ENCODE results near the gene NPR2.

The NPR2 gene

DNA sequence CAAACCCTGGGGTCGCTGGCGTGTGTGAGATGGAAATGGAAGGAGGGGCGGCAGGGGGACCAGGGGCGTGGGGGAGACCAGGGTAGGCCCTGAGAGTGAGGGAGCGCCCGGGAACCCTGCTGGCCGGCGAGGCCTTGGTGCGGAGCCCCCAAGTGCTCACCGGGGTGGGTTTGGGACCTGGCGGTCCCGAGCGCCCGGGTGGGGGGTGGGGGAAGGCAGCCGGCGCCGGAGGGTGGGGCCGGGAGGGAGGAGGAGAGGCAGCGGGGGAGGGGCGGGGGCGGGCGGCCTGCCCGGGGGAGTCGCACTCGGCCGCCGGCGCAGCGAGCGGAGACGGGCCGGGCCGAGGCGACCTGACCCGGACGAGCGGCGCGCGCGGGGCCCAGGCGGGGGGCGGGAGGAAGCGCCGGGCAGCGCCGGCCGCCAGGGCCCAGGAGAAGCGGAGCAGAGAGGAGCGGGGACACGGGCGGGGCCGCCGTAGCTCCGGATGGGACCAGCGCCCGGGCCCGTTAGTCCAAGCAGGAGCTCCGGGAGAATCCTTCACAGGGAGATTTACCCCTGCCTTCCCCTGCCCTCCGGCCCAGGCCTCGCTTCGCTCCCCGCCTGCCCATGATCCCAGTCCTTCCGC is at the start of gene NPR2:
Gene NPR2, plus strand, starts transcription at position 295 of the 625 bp plus-strand sequence. CDS start 818 bp downstream, outside the sequence.
- CTCF ChIA-PET: interaction anchor here (0.6 to 8.2 kb wide), 8 partner anchors 15 to 537 kb away, joined by 3 to 201 read pairs (median 4); partner anchors contain the start of genes FAM221B, HINT2, SPAG8 and TMEM8B
- no peak for DNase-seq (ENCODE audit: low read depth, low spot score)
- peak within 1 kb of the TSS; percentile 64 for H3K4me3 ChIP-seq (ENCODE audit: low read depth, low read length)
- POLR2A ChIA-PET: no interaction called here
- TF ChIP-seq CTCF (IDR thresholded peaks at IDR 0.05; ENCODE audit: insufficient read depth, low read length, missing control alignments): no peak

- TF ChIP-seq CTCF (IDR thresholded peaks at IDR 0.05; ENCODE audit: insufficient read depth, low read length, missing control alignments): no peak
- POLR2A ChIA-PET: interaction anchor here (1.1 kb wide), 1 partner anchor 9 kb away, joined by 5 read pairs; the partner anchor contains the start of gene CREB3
- no peak for DNase-seq (ENCODE audit: low read depth, low spot score)
- CTCF ChIA-PET: interaction anchor here (1.3 to 1.7 kb wide), 4 partner anchors 10 to 141 kb away, joined by 3 to 5 read pairs (median 4); no protein-coding TSS in a partner anchor
- H3K4me3 ChIP-seq (ENCODE audit: low read depth, low read length): no peak overlapping the region
Observed at GRCh38 chr9:35741740-35742139, 49.7 kb upstream of the NPR2 start.

- ChIA-PET CTCF (interaction anchor here (1.7 to 8.0 kb wide), 4 partner anchors 6 to 139 kb away, joined by 4 to 130 read pairs (median 10); partner anchors contain the start of genes CREB3 and TLN1), POLR2A (interaction anchor here (0.8 kb wide), 1 partner anchor 15 kb away, joined by 3 read pairs; no protein-coding TSS in a partner anchor)
- no peak for TF ChIP-seq CTCF (IDR thresholded peaks at IDR 0.05; ENCODE audit: insufficient read depth, low read length, missing control alignments)
- no peak for DNase-seq (ENCODE audit: low read depth, low spot score)
- H3K4me3 ChIP-seq (ENCODE audit: low read depth, low read length): no peak overlapping the region
Observed at GRCh38 chr9:35743452-35743851, 47.9 kb upstream of the NPR2 start.

GRCh38 chr9:35743880-35744518 is 47.4 kb upstream of the NPR2 start:
- POLR2A ChIA-PET: interaction anchor here (0.8 kb wide), 1 partner anchor 16 kb away, joined by 3 read pairs; no protein-coding TSS in a partner anchor
- CTCF ChIA-PET: interaction anchor here (1.4 to 8.0 kb wide), 5 partner anchors 7 to 138 kb away, joined by 3 to 130 read pairs (median 9); partner anchors contain the start of genes CREB3 and TLN1
- DNase-seq (ENCODE audit: low read depth, low spot score): no peak
- no peak for TF ChIP-seq CTCF (IDR thresholded peaks at IDR 0.05; ENCODE audit: insufficient read depth, low read length, missing control alignments)
- no peak overlapping the region for H3K4me3 ChIP-seq (ENCODE audit: low read depth, low read length)

GRCh38 chr9:35745569-35745968 is 45.8 kb upstream of the NPR2 start:
- ChIA-PET CTCF (interaction anchor here (0.7 to 8.0 kb wide), 8 partner anchors 9 to 99 kb away, joined by 3 to 130 read pairs (median 4); partner anchors contain the start of genes CCDC107, MSMP and RMRP), POLR2A (interaction anchor here (0.9 to 5.6 kb wide), 2 partner anchors 11 to 16 kb away, joined by 3 to 54 read pairs; partner anchors contain the start of genes CREB3 and TLN1)
- no peak for TF ChIP-seq CTCF (IDR thresholded peaks at IDR 0.05; ENCODE audit: insufficient read depth, low read length, missing control alignments)
- DNase-seq (ENCODE audit: low read depth, low spot score): no peak
- no peak overlapping the region for H3K4me3 ChIP-seq (ENCODE audit: low read depth, low read length)

Data from AG04449 (cell line).